Smooth muscle cell (in vitro differentiated cells): ENCODE data around the gene ANKS6. TPM values are rescaled to one million over a fixed set of nuclear protein-coding genes. Genes with fewer than 3 reads are reported as not detected.

ENCODE experiments used
- DNase-seq: peaks from one replicate; lab custom pipeline; 2025; ENCODE audit not compliant: unreplicated experiment; lab: John Stamatoyannopoulos, UW
- H2AFZ ChIP-seq: fragments of 200-600 bp; sonication (generic); 2 replicates; pipeline ENCODE4 v1.6.0; 2016; ENCODE audit warnings: antibody characterized with exemption, low read depth, mild to moderate bottlenecking
- H3F3A ChIP-seq: fragments of 200-600 bp; sonication (generic); 2 replicates; pipeline ENCODE4 v1.6.0; 2017; ENCODE audit warnings: antibody characterized with exemption, low read depth
- H3K27ac ChIP-seq: fragments of 200-600 bp; sonication (generic); 2 replicates; pipeline ENCODE4 v1.5.1; 2016; ENCODE audit warnings: low read depth, mild to moderate bottlenecking
- H3K27me3 ChIP-seq: fragments of 200-600 bp; sonication (generic); 2 replicates; pipeline ENCODE4 v1.6.1; 2016; ENCODE audit warnings: low read depth, mild to moderate bottlenecking
- H3K36me3 ChIP-seq: fragments of 200-600 bp; sonication (generic); 2 replicates; pipeline ENCODE4 v1.5.1; 2016; ENCODE audit warnings: low read depth
- H3K4me1 ChIP-seq: fragments of 200-600 bp; sonication (generic); 2 replicates; pipeline ENCODE4 v1.5.1; 2016; ENCODE audit warnings: low read depth
- H3K4me2 ChIP-seq: fragments of 200-600 bp; sonication (generic); 2 replicates; pipeline ENCODE4 v1.6.0; 2016; ENCODE audit warnings: mild to moderate bottlenecking
- H3K4me3 ChIP-seq: fragments of 200-600 bp; sonication (generic); 2 replicates; pipeline ENCODE4 v1.5.1; 2016; ENCODE audit warnings: mild to moderate bottlenecking
- H3K79me2 ChIP-seq: fragments of 200-600 bp; sonication (generic); 2 replicates; pipeline ENCODE4 v1.6.0; 2016; ENCODE audit warnings: low read depth, mild to moderate bottlenecking
- H3K9ac ChIP-seq: fragments of 200-600 bp; sonication (generic); 2 replicates; pipeline ENCODE4 v1.6.0; 2016; ENCODE audit warnings: low read depth
- H3K9me3 ChIP-seq: fragments of 200-600 bp; sonication (generic); replicated peaks from 2 replicates; pipeline ENCODE4 v1.5.1; 2016; ENCODE audit warnings: low read depth
- H4K20me1 ChIP-seq: fragments of 200-600 bp; sonication (generic); 2 replicates; pipeline ENCODE4 v1.6.0; 2016; ENCODE audit warnings: low read depth
- CTCF ChIP-seq: fragments of 200-600 bp; sonication (generic); IDR thresholded peaks from 2 replicates; pipeline ENCODE4 v1.5.1; 2017; ENCODE audit warnings: borderline replicate concordance, mild to moderate bottlenecking, antibody characterized with exemption; ENCODE audit not compliant: insufficient read depth, poor library complexity, severe bottlenecking
- WGBS: methylation state at CpG from one replicate; pipeline ENCODE4 v1.1.7; 2016; ENCODE audit warnings: low lambda C conversion rate; 5-methylcytosine and 5-hydroxymethylcytosine counted together
- polyA plus RNA-seq: library from polyadenylated mRNA; unstranded; fragments of >200 nt; fragmentation: Nextera tagmentation; extraction: Ambion mirVana; gene quantifications from 2 replicates; pipeline ENCODE4 v1.2.1, GENCODE V29; 2016
- total RNA-seq: library from RNA; depleted of rRNA; stranded (reverse); fragments of >200 nt; gene quantifications from 2 replicates; pipeline ENCODE4 v1.2.3, GENCODE V29; 2014

The ANKS6 gene
- total and polyA plus RNA-seq, 2 experiments from 2014 or later, result 10.5 to 13.6 TPM

GRCh38 chr9:98780059-98780749 is 16.2 kb downstream of the ANKS6 start:
- no peak for TF ChIP-seq CTCF
- H3K9me3 ChIP-seq, result no peaks in the 10 kb centered on the region

GRCh38 chr9:98778711-98779530 is 17.4 kb downstream of the ANKS6 start:
- H3F3A ChIP-seq, result no peaks in the 10 kb centered on the region
- no peak overlapping the region for H2AFZ ChIP-seq
- H3K27ac ChIP-seq, result no peak overlapping the region
- H3K9me3 ChIP-seq, result no peaks in the 10 kb centered on the region
- no peak for DNase-seq
- H3K9ac ChIP-seq, result no peak overlapping the region
- H3K27me3 ChIP-seq, result no peaks in the 10 kb centered on the region
- no peaks in the 10 kb centered on the region for H3K36me3 ChIP-seq
- no peak for TF ChIP-seq CTCF
- H3K4me1 ChIP-seq, result no peaks in the 10 kb centered on the region
- WGBS, result 80% methylated on average over 8 of the region's 8 CpGs
- H3K4me3 ChIP-seq, result no peak overlapping the region
- no peaks in the 10 kb centered on the region for H3K79me2 ChIP-seq
- no peak overlapping the region for H3K4me2 ChIP-seq
- no peaks in the 10 kb centered on the region for H4K20me1 ChIP-seq

More at GRCh38 chr9:98780059-98780749, 16.2 kb downstream of the ANKS6 start:
- H3K4me3 ChIP-seq, result no peak overlapping the region
- H3K4me1 ChIP-seq, result no peaks in the 10 kb centered on the region
- no peaks in the 10 kb centered on the region for H3F3A ChIP-seq
- no peak overlapping the region for H3K4me2 ChIP-seq
- H3K79me2 ChIP-seq, result no peaks in the 10 kb centered on the region
- no peaks in the 10 kb centered on the region for H3K36me3 ChIP-seq
- DNase-seq, result no peak
- WGBS, result 98% methylated on average over 11 of the region's 11 CpGs
- H3K9ac ChIP-seq, result no peak overlapping the region
- no peaks in the 10 kb centered on the region for H3K27me3 ChIP-seq
- no peak overlapping the region for H3K27ac ChIP-seq
- H2AFZ ChIP-seq, result no peak overlapping the region
- no peaks in the 10 kb centered on the region for H4K20me1 ChIP-seq

- H3F3A ChIP-seq, result no peaks in the 10 kb centered on the region
- no peaks in the 10 kb centered on the region for H3K36me3 ChIP-seq
- H2AFZ ChIP-seq, result no peak overlapping the region
- WGBS, result 91% methylated on average over 8 of the region's 8 CpGs
- H4K20me1 ChIP-seq, result no peaks in the 10 kb centered on the region
- H3K27me3 ChIP-seq, result no peaks in the 10 kb centered on the region
- no peak overlapping the region for H3K27ac ChIP-seq
- no peaks in the 10 kb centered on the region for H3K4me1 ChIP-seq
- H3K4me2 ChIP-seq, result no peak overlapping the region
- no peak for TF ChIP-seq CTCF
- no peaks in the 10 kb centered on the region for H3K9me3 ChIP-seq
- H3K79me2 ChIP-seq, result no peaks in the 10 kb centered on the region
- H3K9ac ChIP-seq, result no peak overlapping the region
- H3K4me3 ChIP-seq, result no peak overlapping the region
- DNase-seq, result no peak
Observed at GRCh38 chr9:98778251-98778650, 18.1 kb downstream of the ANKS6 start.
